ENCODE results near the gene ZNF101.
"Not testable (repeated sequence)": the region's sequence is repeated elsewhere in the genome, so short reads cannot be mapped to it uniquely, and the experiment has no call there.

Gene ZNF101

DNA sequence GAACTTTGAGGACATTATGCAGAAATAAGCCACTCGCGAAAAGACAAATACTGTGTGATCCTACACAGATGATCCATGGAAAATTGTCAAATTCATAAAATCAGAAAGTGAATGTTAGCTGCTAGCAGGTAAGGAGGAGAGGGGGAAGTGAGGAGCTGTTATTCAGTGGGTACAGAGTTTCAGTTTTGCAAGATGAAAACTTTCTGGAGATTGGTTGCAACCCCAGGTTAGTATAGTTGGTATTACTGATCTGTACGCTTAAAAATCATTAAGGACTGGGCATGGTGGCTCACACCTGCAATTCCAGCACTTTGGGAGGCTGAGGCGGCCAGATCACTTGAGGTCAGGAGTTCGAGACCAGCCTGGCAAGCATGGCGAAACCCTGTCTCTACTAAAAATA, 17.9 kb downstream of the ZNF101 start:
- H3K4me3 ChIP-seq (ENCODE audit: low read depth, low read length): no peak overlapping the region
- no peak overlapping the region for H3K27ac ChIP-seq
- DNase-seq: no peak
- TF ChIP-seq, protein P1, sequence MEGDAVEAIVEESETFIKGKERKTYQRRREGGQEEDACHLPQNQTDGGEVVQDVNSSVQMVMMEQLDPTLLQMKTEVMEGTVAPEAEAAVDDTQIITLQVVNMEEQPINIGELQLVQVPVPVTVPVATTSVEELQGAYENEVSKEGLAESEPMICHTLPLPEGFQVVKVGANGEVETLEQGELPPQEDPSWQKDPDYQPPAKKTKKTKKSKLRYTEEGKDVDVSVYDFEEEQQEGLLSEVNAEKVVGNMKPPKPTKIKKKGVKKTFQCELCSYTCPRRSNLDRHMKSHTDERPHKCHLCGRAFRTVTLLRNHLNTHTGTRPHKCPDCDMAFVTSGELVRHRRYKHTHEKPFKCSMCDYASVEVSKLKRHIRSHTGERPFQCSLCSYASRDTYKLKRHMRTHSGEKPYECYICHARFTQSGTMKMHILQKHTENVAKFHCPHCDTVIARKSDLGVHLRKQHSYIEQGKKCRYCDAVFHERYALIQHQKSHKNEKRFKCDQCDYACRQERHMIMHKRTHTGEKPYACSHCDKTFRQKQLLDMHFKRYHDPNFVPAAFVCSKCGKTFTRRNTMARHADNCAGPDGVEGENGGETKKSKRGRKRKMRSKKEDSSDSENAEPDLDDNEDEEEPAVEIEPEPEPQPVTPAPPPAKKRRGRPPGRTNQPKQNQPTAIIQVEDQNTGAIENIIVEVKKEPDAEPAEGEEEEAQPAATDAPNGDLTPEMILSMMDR (IDR thresholded peaks at IDR 0.05; ENCODE audit: low read depth, low read length): no peak
- H3K36me3 ChIP-seq: peaks cover 6% of the 10 kb centered on the region
- no peaks in the 10 kb centered on the region for H3K27me3 ChIP-seq (ENCODE audit: insufficient read depth, low read depth, severe bottlenecking)
- no peaks in the 10 kb centered on the region for H3K9me3 ChIP-seq (ENCODE audit: severe bottlenecking)

DNA sequence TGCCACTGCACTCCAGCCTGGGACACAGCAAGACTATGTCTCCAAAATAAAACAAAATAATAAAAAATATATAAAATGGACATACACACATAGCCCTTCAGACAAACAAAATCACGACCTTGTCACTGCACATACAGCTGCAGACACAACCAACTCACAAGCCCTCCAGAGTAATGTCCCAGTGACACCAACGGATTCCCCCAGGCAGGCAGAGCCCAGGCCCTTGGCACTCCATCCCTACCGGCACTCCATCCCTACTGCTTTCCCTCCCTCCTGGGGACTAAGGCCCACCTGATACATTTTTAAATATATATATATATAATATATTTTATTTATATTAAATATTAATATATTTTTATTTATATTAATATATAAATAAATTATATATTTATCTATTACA, 18.5 kb downstream of the ZNF101 start:
- Histone ChIP-seq H3K9me3 (ENCODE audit: severe bottlenecking) (no peaks in the 10 kb centered on the region), H3K27me3 (ENCODE audit: insufficient read depth, low read depth, severe bottlenecking) (no peaks in the 10 kb centered on the region), H3K27ac (no peak overlapping the region), H3K36me3 (peaks cover 5% of the 10 kb centered on the region; the same call in 1 of the 2 replicates), H3K4me3 (ENCODE audit: low read depth, low read length) (no peak overlapping the region)
- no peak for DNase-seq
- TF ChIP-seq, protein P1 (IDR thresholded peaks at IDR 0.05; ENCODE audit: low read depth, low read length): no peak

- not testable (repeated sequence) for H3K36me3 ChIP-seq; H3K9me3 ChIP-seq (ENCODE audit: severe bottlenecking); H3K4me3 ChIP-seq (ENCODE audit: low read depth, low read length); H3K27me3 ChIP-seq (ENCODE audit: insufficient read depth, low read depth, severe bottlenecking); DNase-seq; H3K27ac ChIP-seq
Observed at GRCh38 chr19:19689023-19689422, 20.4 kb downstream of the ZNF101 start.

DNA sequence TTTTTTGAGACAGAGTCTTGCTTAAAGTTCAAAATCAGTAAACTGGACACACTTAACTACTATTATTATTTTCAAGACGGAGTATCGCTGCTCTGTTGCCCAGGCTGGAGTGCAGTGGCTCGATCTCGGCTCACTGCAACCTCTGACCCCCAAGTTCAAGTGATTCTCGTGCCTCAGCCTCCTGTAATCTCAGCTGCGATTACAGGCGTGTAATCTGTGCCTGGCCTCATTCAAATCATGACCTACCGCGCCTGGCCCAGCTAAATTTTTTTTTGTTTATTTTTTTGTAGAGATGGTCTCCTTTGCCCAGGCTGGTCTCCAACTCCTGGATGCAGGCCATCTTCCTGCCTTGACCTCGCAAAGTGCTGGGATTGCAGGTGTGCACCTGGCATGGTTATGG, 23.0 kb downstream of the ZNF101 start:
- DNase-seq: no peak
- Histone ChIP-seq H3K36me3 (no peaks in the 10 kb centered on the region), H3K9me3 (ENCODE audit: severe bottlenecking) (no peaks in the 10 kb centered on the region), H3K4me3 (ENCODE audit: low read depth, low read length) (no peak overlapping the region), H3K27ac (no peak overlapping the region), H3K27me3 (ENCODE audit: insufficient read depth, low read depth, severe bottlenecking) (no peaks in the 10 kb centered on the region)
- TF ChIP-seq, protein P1 (IDR thresholded peaks at IDR 0.05; ENCODE audit: low read depth, low read length): no peak

- DNase-seq: no peak
- TF ChIP-seq, protein P1 (IDR thresholded peaks at IDR 0.05; ENCODE audit: low read depth, low read length): 0 out of 2 replicates have a peak, but pooled peaks have one; percentile 2
- H3K27ac ChIP-seq: no peak overlapping the region
- no peaks in the 10 kb centered on the region for H3K27me3 ChIP-seq (ENCODE audit: insufficient read depth, low read depth, severe bottlenecking)
- peaks cover 3% of the 10 kb centered on the region for H3K9me3 ChIP-seq (ENCODE audit: severe bottlenecking)
- H3K4me3 ChIP-seq (ENCODE audit: low read depth, low read length): no peak overlapping the region
- no peaks in the 10 kb centered on the region for H3K36me3 ChIP-seq
Observed at GRCh38 chr19:19696386-19696785, 27.7 kb downstream of the ZNF101 start.

DNA sequence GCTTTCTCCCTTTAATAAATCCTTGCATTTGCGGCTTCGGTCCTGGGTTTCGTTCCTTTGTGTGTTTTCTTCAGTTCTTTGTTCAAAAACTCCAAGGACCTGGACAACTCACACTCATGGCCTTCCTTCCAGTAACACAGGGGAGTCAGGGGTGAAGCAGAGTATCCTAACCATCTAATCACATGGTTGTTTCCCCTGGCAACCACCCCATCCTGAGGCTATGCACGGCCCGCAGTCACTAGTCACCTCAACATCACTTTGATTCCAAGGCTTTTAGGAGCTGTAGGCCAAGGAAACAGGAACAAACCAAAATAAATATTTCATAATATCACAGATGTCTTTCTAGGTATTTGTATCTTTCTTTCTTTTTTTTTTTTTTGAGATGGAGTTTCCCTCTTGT, 28.9 kb downstream of the ZNF101 start:
- H3K27me3 ChIP-seq (ENCODE audit: insufficient read depth, low read depth, severe bottlenecking): no peaks in the 10 kb centered on the region
- no peak overlapping the region for H3K4me3 ChIP-seq (ENCODE audit: low read depth, low read length)

GRCh38 chr19:19700493-19700892, 31.9 kb downstream of the ZNF101 start:
- not testable (repeated sequence) for H3K36me3 ChIP-seq; H3K27ac ChIP-seq; H3K27me3 ChIP-seq (ENCODE audit: insufficient read depth, low read depth, severe bottlenecking); H3K9me3 ChIP-seq (ENCODE audit: severe bottlenecking); DNase-seq; H3K4me3 ChIP-seq (ENCODE audit: low read depth, low read length)

More for the DNA sequence above, 28.9 kb downstream of the ZNF101 start:
- peaks cover 3% of the 10 kb centered on the region for H3K9me3 ChIP-seq (ENCODE audit: severe bottlenecking)
- H3K27ac ChIP-seq: no peak overlapping the region
- TF ChIP-seq, protein P1 (IDR thresholded peaks at IDR 0.05; ENCODE audit: low read depth, low read length): no peak
- H3K36me3 ChIP-seq: no peaks in the 10 kb centered on the region
- no peak for DNase-seq
